Activated B cell treated with CpG ODN at 0.5 μM for 24 hours (primary cell): Measurements from ENCODE around the gene ROR1. TPM values are rescaled to one million over a fixed set of nuclear protein-coding genes. Genes with fewer than 3 reads are reported as not detected.

ENCODE experiments used
- ATAC-seq: fragments of 200-7000 bp; cut with Tn5 transposase; one replicate; pipeline ENCODE4 v1.10.0; 2021; ENCODE audit warnings: low read depth, mild to moderate bottlenecking, moderate library complexity
- CTCF ChIA-PET: fragments of 350-600 bp; sonication (Branson Sonifier 250); formaldehyde crosslinking; loops from one replicate; lab custom pipeline; 2021; ENCODE audit warnings: antibody characterized with exemption; lab: Charles Lee
- POLR2A ChIA-PET: fragments of 350-600 bp; sonication (Branson Sonifier 250); formaldehyde crosslinking; loops from one replicate; lab custom pipeline; 2021; ENCODE audit warnings: antibody characterized with exemption; lab: Charles Lee
- DNase-seq: peaks from one replicate; pipeline ENCODE4 v3.0.0; 2022
- H3K27ac Mint-ChIP-seq: one replicate; pipeline ENCODE4 v1.8.0; 2020; ENCODE audit warnings: mixed read lengths
- H3K27me3 Mint-ChIP-seq: one replicate; pipeline ENCODE4 v1.8.0; 2021; ENCODE audit warnings: mixed read lengths
- H3K36me3 Mint-ChIP-seq: one replicate; pipeline ENCODE4 v1.8.0; 2021; ENCODE audit warnings: low read depth, mixed read lengths
- H3K4me1 Mint-ChIP-seq: one replicate; pipeline ENCODE4 v1.8.0; 2021; ENCODE audit warnings: mixed read lengths
- H3K4me3 Mint-ChIP-seq: one replicate; pipeline ENCODE4 v1.8.0; 2020; ENCODE audit warnings: mild to moderate bottlenecking, mixed read lengths
- H3K9me3 Mint-ChIP-seq: one replicate; pipeline ENCODE4 v1.8.0; 2020; ENCODE audit warnings: mixed read lengths
- intact Hi-C: fragments of 100-400 bp; cut with micrococcal nuclease; formaldehyde crosslinking; loops from one replicate; pipeline ENCODE4 v1.15.1; 2024
- total RNA-seq: library from RNA; stranded (reverse); gene quantifications from 2 replicates; pipeline ENCODE4 v1.2.3, GENCODE V29; 2022
- TF ChIP-seq, protein P1 (sequence below): fragments of 200-600 bp; IDR thresholded peaks from one replicate; pipeline ENCODE4 v1.8.0; 2022; ENCODE audit warnings: antibody characterized with exemption, mild to moderate bottlenecking

The ROR1 gene
- total RNA-seq, 1 donor from 2014 or later, result 2.2 TPM

- no peak for ATAC-seq
- no peaks in the 10 kb centered on the region for H3K36me3 Mint-ChIP-seq
- H3K4me3 Mint-ChIP-seq, result no peak overlapping the region
- POLR2A ChIA-PET, result no interaction called here
- peaks cover 4% of the 10 kb centered on the region for H3K27me3 Mint-ChIP-seq
- no peaks in the 10 kb centered on the region for H3K4me1 Mint-ChIP-seq
- H3K27ac Mint-ChIP-seq, result no peak overlapping the region
- no peak for DNase-seq
- CTCF ChIA-PET, result interaction anchor here (1.7 kb wide), 1 partner anchor 53 kb away, joined by 4 read pairs; no protein-coding TSS in a partner anchor
- TF ChIP-seq, protein P1, sequence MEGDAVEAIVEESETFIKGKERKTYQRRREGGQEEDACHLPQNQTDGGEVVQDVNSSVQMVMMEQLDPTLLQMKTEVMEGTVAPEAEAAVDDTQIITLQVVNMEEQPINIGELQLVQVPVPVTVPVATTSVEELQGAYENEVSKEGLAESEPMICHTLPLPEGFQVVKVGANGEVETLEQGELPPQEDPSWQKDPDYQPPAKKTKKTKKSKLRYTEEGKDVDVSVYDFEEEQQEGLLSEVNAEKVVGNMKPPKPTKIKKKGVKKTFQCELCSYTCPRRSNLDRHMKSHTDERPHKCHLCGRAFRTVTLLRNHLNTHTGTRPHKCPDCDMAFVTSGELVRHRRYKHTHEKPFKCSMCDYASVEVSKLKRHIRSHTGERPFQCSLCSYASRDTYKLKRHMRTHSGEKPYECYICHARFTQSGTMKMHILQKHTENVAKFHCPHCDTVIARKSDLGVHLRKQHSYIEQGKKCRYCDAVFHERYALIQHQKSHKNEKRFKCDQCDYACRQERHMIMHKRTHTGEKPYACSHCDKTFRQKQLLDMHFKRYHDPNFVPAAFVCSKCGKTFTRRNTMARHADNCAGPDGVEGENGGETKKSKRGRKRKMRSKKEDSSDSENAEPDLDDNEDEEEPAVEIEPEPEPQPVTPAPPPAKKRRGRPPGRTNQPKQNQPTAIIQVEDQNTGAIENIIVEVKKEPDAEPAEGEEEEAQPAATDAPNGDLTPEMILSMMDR, result no peak
- intact Hi-C loops, result no loop called here
- no peaks in the 10 kb centered on the region for H3K9me3 Mint-ChIP-seq
These were observed 310.6 kb downstream of the ROR1 start for GRCh38 chr1:64084451-64084850.

GRCh38 chr1:64087768-64088167 is 314.0 kb downstream of the ROR1 start:
- Mint-ChIP-seq H3K27ac (no peak overlapping the region), H3K36me3 (no peaks in the 10 kb centered on the region), H3K9me3 (peaks cover 3% of the 10 kb centered on the region), H3K4me3 (no peak overlapping the region), H3K27me3 (peaks cover 4% of the 10 kb centered on the region), H3K4me1 (no peaks in the 10 kb centered on the region)
- ATAC-seq (no peak), DNase-seq (no peak)
- intact Hi-C loops, result no loop called here
- ChIA-PET POLR2A (no interaction called here), CTCF (no interaction called here)
- TF ChIP-seq, protein P1, result no peak

- TF ChIP-seq, protein P1, result no peak
- POLR2A ChIA-PET, result no interaction called here
- H3K36me3 Mint-ChIP-seq, result no peaks in the 10 kb centered on the region
- peaks cover 4% of the 10 kb centered on the region for H3K27me3 Mint-ChIP-seq
- intact Hi-C loops, result no loop called here
- ATAC-seq (no peak), DNase-seq (no peak)
- CTCF ChIA-PET, result no interaction called here
- H3K4me3 Mint-ChIP-seq, result no peak overlapping the region
- peaks cover 3% of the 10 kb centered on the region for H3K9me3 Mint-ChIP-seq
- H3K4me1 Mint-ChIP-seq, result no peaks in the 10 kb centered on the region
- H3K27ac Mint-ChIP-seq, result no peak overlapping the region
These were observed 316.6 kb downstream of the ROR1 start for GRCh38 chr1:64090436-64090835.

- no peak overlapping the region for H3K27ac Mint-ChIP-seq
- ATAC-seq (no peak), DNase-seq (no peak)
- intact Hi-C loops, result no loop called here
- H3K27me3 Mint-ChIP-seq, result peaks cover 5% of the 10 kb centered on the region
- CTCF ChIA-PET, result no interaction called here
- H3K36me3 Mint-ChIP-seq, result no peaks in the 10 kb centered on the region
- peaks cover 3% of the 10 kb centered on the region for H3K9me3 Mint-ChIP-seq
- no peak overlapping the region for H3K4me3 Mint-ChIP-seq
- POLR2A ChIA-PET, result no interaction called here
- H3K4me1 Mint-ChIP-seq, result no peaks in the 10 kb centered on the region
- TF ChIP-seq, protein P1, result no peak
These were observed 319.1 kb downstream of the ROR1 start for GRCh38 chr1:64092851-64093371.

GRCh38 chr1:64093941-64094340 is 320.1 kb downstream of the ROR1 start:
- no peak for DNase-seq
- Mint-ChIP-seq H3K4me1 (no peaks in the 10 kb centered on the region), H3K27ac (no peak overlapping the region), H3K4me3 (no peak overlapping the region), H3K27me3 (peaks cover 3% of the 10 kb centered on the region), H3K9me3 (peaks cover 3% of the 10 kb centered on the region), H3K36me3 (no peaks in the 10 kb centered on the region)
- TF ChIP-seq, protein P1, result no peak
- POLR2A ChIA-PET, result no interaction called here
- intact Hi-C loops, result no loop called here
- no peak for ATAC-seq
- CTCF ChIA-PET, result no interaction called here
